Esophagus (tissue), 2 donors: Measurements from ENCODE around the gene EPS15. TPM values are rescaled to one million over a fixed set of nuclear protein-coding genes. Genes with fewer than 3 reads are reported as not detected.

Source experiments
- H3K27ac ChIP-seq, 2 donors: one replicate each; pipeline ENCODE4 v1.5.1; 2013; ENCODE audit warnings: low read depth in 2 of 2, mild to moderate bottlenecking in 2 of 2, inconsistent platforms in 1 of 2, low read length in 1 of 2, moderate library complexity in 1 of 2
- H3K27me3 ChIP-seq, 2 donors: one replicate each; pipeline ENCODE4 v1.6.1; 2013; ENCODE audit warnings: low read length in 2 of 2, control low read depth in 1 of 2, mild to moderate bottlenecking in 1 of 2; ENCODE audit not compliant: insufficient read depth in 2 of 2, control insufficient read depth in 1 of 2
- H3K36me3 ChIP-seq, 2 donors: one replicate each; pipeline ENCODE4 v1.6.1; 2013; ENCODE audit warnings: low read length in 1 of 2; ENCODE audit not compliant: control insufficient read depth in 2 of 2, insufficient read depth in 2 of 2
- H3K4me1 ChIP-seq, 2 donors: one replicate each; pipeline ENCODE4 v1.6.1; 2013; ENCODE audit warnings: low read length in 1 of 2; ENCODE audit not compliant: control insufficient read depth in 2 of 2, insufficient read depth in 2 of 2
- H3K4me3 ChIP-seq, 2 donors: one replicate each; pipeline ENCODE4 v1.5.1; 2013; ENCODE audit warnings: low read length in 2 of 2, mild to moderate bottlenecking in 2 of 2, low read depth in 1 of 2, moderate library complexity in 1 of 2
- H3K9me3 ChIP-seq, 2 donors: one replicate each; pipeline ENCODE4 v1.6.1; 2013; ENCODE audit warnings: mild to moderate bottlenecking in 2 of 2, low read depth in 1 of 2, low read length in 1 of 2, moderate library complexity in 1 of 2; ENCODE audit not compliant: control insufficient read depth in 2 of 2, insufficient read depth in 1 of 2
- WGBS, 2 donors: extraction: QIAGEN DNeasy Blood & Tissue Kit; methylation state at CpG; one replicate each; pipeline ENCODE4 v1.1.7; 2013; 5-methylcytosine and 5-hydroxymethylcytosine counted together
- polyA plus RNA-seq, 2 donors: library from polyadenylated mRNA; stranded (reverse); fragments of 200-250 nt; gene quantifications; one replicate each; pipeline ENCODE4 v1.2.3, GENCODE V29; 2013
- donor health status: healthy with polysubstance abuse.
- donor health status: Bipolar disorder and iron deficiency.

Gene EPS15
- polyA plus RNA-seq, 2 donors = 10.8 to 14.4 TPM

DNA sequence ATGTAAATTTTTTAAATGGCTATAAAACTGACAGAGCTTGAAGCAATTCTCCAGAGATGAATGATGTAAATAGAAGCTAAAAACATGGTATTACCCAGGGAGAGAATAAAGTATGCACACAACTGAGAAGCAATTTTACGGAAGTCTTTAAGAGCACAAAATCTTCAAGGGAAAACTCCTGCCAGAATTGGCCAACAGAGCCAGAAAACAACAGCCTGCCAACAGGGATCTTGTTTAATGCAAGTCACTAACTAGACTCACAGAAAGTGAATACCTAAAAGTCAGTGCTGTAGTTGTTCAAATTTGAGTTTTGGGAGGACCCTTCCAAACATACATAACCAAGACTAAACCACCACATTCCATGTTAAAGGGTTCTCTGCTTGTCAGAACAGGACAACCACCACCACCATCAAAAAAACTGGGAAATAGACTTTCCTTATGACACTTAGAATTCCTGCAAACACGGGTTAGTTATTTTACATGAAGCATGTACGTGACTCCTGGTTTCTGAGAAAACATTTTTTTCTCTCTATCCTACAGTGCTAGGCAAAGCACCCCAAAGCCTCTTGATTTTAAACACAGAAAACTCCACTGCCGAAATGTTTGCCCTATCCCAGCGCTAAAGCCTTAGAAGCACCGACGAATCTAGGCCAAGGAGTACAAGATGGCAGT, 1.6 kb downstream of the EPS15 start:
- Histone ChIP-seq H3K4me3 (peak overlapping the region; percentile 70 to 96), H3K27ac (peak overlapping the region; percentile 90 to 99), H3K9me3 (no peaks in the 10 kb centered on the region), H3K4me1 (peaks cover 0 to 2% of the 10 kb centered on the region in 2 donors), H3K27me3 (no peaks in the 10 kb centered on the region), H3K36me3 (no peaks in the 10 kb centered on the region)
- 5% methylated on average over 7 of the region's 7 CpGs for WGBS, 2 donors

DNA sequence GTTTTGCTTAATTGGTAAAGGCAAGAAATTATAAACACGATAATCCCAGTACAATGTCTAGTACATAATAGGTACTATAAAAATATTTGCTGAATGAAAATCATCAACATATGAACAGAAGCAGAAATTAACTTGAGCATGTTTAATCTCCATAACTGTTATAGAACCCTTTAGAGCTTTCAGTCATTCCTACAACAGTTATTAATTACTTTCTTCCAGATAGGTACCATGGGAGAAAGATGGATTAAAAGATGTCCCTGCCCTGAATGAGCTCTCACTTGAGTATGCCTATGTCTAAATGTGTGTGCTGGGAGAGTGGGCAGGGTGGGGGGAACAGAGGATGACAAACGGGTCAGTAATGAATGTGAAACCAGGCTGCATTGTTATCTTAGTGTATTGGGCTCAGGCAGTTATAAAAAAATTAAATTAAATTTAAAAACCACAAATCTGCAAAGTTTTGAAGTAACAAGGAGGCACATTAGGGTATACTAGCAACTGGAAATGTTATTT, 2.4 kb downstream of the EPS15 start:
- 36 to 40% methylated on average over 2 of the region's 2 CpGs for WGBS, 2 donors
- Histone ChIP-seq H3K27me3 (no peaks in the 10 kb centered on the region), H3K36me3 (no peaks in the 10 kb centered on the region), H3K27ac (no peak overlapping the region), H3K4me1 (peaks cover 0 to 2% of the 10 kb centered on the region in 2 donors), H3K4me3 (no peak overlapping the region), H3K9me3 (no peaks in the 10 kb centered on the region)

DNA sequence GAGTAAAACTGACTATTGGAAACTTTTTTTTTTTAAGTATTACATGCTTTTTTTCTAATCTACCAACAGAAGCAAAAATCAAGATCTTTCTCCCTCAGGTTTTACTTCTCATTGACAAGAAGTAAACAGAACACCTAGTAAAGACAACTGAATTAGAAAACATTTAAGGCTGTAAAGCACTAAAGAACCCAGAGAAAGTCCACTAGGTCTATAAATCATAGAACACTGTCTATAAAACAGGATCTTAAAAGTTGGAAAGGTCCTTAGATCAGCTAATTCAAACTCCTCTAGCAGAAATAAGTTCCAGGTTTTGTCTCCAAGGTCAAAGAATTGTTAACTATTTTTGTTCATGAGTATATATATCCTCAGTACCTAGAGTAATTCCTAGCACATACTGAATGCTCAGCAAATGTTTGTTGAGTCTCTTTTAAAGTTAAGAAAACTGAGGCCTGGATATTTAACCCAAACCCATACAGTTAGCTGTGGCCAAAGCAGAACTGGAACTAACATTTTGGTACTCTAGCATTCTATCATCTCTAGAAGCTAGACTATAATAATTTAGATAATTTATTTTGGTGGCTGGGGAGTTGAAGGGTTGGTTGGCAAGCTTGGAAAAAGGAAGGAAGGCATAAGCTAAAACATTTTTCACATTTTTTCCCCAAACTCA, 3.0 kb downstream of the EPS15 start:
- no peaks in the 10 kb centered on the region for H3K27me3 ChIP-seq
- no peaks in the 10 kb centered on the region for H3K9me3 ChIP-seq
- H3K4me3 ChIP-seq = no peak overlapping the region
- no peak overlapping the region for H3K27ac ChIP-seq
- no peaks in the 10 kb centered on the region for H3K36me3 ChIP-seq
- H3K4me1 ChIP-seq = peaks cover 0 to 2% of the 10 kb centered on the region in 2 donors

DNA sequence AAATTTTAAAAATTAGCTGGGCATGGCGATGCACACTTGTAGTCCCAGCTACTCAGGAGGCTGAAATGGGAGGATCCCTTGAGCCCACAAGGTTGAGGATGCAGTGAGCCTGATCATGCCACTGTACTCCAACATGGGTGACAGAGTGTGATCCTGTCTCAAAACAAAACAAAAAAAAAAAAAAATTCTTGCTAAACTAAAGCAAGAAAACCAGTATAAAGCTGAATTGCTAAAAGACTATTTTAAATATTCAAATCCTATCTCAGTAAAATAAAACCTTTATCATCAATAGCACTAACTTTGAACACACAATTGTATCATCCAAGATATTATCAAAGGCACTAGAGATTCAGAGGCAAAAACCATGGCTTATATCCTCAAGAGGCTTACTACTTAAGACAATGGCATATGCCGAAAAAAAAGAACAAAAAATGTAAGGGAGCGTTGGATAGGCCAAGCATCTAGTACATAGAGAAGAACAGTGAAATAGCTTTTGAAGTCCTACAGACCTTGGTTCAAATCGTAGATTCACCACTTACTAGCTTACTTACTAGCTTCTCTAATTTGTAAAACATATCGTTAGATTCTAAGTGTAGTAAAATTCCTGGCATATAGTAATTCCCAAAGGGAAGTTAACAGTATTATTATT, 3.6 kb downstream of the EPS15 start:
- H3K4me3 ChIP-seq = no peak overlapping the region
- no peaks in the 10 kb centered on the region for H3K9me3 ChIP-seq
- H3K36me3 ChIP-seq = no peaks in the 10 kb centered on the region
- peaks cover 0 to 2% of the 10 kb centered on the region in 2 donors for H3K4me1 ChIP-seq
- H3K27me3 ChIP-seq = no peaks in the 10 kb centered on the region
- WGBS, 2 donors = 71 to 83% methylated on average over 5 of the region's 5 CpGs
- no peak overlapping the region for H3K27ac ChIP-seq

DNA sequence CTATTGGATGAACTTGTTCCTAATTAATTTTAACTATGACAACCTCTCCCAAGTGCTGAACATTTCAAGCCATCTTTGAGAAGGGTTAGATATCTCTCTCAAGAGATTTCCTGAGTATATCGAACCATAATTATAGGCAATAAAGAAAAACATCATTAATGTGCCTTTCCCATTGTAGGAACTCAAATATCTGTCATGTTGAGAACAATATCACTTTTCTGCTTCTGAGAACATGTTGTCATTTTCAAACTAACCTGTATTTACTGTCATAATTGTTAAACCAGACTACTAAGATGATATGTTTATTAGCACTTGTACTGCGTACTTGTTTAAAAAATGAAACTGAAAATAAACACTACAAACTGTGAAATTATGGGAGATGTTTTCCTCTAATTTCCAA, 4.3 kb downstream of the EPS15 start:
- H3K36me3 ChIP-seq = no peaks in the 10 kb centered on the region
- no peak overlapping the region for H3K27ac ChIP-seq
- no peak overlapping the region for H3K4me3 ChIP-seq
- no peaks in the 10 kb centered on the region for H3K27me3 ChIP-seq
- WGBS, 2 donors = 38 to 48% methylated on average over 2 of the region's 2 CpGs
- peaks cover 0 to 2% of the 10 kb centered on the region in 2 donors for H3K4me1 ChIP-seq
- H3K9me3 ChIP-seq = no peaks in the 10 kb centered on the region

DNA sequence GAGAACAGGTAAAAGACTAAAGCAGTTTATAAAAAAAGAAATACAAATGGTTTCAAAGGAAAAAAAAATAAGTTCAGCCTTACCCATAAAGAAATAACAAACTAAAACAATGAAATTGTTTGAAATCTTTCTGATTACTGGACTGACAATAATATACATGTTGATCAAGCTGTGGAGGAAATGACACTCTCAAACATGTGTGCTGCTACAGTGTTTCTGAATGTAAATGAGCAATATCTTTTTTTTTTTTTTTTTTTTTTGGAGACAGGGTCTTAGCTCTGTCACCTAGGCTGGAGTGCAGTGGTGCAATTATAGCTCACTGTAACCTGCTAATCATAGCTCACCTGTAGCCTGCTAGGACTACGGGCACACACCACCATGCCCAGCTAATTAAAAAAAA, 6.5 kb downstream of the EPS15 start:
- H3K4me1 ChIP-seq = peaks cover 0 to 2% of the 10 kb centered on the region in 2 donors
- H3K4me3 ChIP-seq = no peak overlapping the region
- no peaks in the 10 kb centered on the region for H3K27me3 ChIP-seq
- H3K9me3 ChIP-seq = no peaks in the 10 kb centered on the region
- 95% methylated on average over 1 of the region's 1 CpG for WGBS, 2 donors
- no peaks in the 10 kb centered on the region for H3K36me3 ChIP-seq
- no peak overlapping the region for H3K27ac ChIP-seq

DNA sequence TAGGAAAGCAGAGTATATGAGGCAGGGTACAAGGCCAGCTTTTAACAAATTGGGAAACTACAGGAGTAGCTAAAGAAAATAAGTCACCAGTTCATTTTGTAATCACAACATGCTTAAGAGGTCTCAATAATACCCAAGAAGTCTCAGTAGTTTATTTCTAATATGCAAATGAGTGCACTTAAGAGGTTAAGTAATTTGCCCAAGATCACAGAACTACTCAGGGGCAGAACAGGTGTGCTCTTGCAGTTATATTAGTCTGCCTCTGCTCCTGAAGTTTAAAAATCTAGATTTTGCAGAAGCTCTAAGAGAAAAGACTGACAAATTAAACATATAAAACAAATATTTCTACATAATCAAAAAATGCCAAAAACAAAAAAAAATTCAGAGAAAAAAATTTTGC, 6.9 kb downstream of the EPS15 start:
- Histone ChIP-seq H3K27ac (no peak overlapping the region), H3K4me1 (peaks cover 0 to 2% of the 10 kb centered on the region in 2 donors), H3K4me3 (no peak overlapping the region), H3K36me3 (no peaks in the 10 kb centered on the region), H3K27me3 (no peaks in the 10 kb centered on the region), H3K9me3 (no peaks in the 10 kb centered on the region)

DNA sequence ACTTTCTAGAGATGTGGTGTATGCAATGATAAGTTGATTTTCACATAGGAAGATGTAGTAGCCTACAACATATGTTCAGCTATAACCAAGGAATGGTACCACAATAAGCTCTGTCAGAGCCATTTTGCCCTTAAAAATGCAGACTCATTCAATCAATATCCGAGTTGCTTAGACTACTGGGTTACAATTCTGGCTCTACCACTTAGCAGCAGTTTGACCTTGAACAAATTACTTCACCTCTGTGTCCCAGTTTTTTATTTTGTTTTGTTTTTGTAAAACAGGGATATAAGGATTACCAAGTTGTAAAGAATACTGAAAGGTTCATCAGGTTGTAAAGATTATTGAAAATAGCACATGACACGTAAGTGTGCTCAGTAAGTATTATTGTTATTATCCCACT, 9.3 kb downstream of the EPS15 start:
- WGBS, 2 donors = 50 to 69% methylated on average over 2 of the region's 2 CpGs
- no peaks in the 10 kb centered on the region for H3K4me1 ChIP-seq

DNA sequence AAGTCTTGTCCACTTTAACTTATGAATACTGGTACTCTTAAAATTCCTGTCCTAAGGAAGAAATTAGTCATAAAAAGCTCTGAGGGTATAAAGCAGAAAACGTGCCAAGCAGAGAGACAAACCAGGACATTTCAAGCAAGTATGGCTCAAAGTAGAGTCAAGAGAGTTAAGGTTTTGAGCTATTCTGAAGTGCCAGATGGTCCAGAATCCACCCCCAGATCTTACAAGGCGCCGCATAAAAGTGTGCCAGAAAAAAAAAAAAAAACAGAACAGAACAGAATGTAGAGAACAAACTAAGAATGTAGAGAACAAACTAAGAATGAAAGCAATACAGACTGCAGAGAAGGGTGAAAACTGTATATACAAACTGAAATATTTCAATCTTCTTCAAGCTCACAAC, 12.5 kb downstream of the EPS15 start:
- H3K4me3 ChIP-seq = no peak overlapping the region
- no peaks in the 10 kb centered on the region for H3K4me1 ChIP-seq

More for the DNA sequence above, 9.3 kb downstream of the EPS15 start:
- no peaks in the 10 kb centered on the region for H3K27me3 ChIP-seq
- no peaks in the 10 kb centered on the region for H3K9me3 ChIP-seq
- H3K27ac ChIP-seq = no peak overlapping the region
- no peak overlapping the region for H3K4me3 ChIP-seq
- H3K36me3 ChIP-seq = no peaks in the 10 kb centered on the region

More for the DNA sequence above, 12.5 kb downstream of the EPS15 start:
- Histone ChIP-seq H3K27me3 (no peaks in the 10 kb centered on the region), H3K27ac (no peak overlapping the region), H3K9me3 (no peaks in the 10 kb centered on the region), H3K36me3 (no peaks in the 10 kb centered on the region)
- WGBS, 2 donors = 10% methylated on average over 3 of the region's 3 CpGs
